HG03095 (cell line): ENCODE results near the gene FBLN7.

ENCODE experiments used
- ATAC-seq: cut with Tn5 transposase; IDR thresholded peaks from one replicate; pipeline ENCODE4 v1.9.1; 2021; ENCODE audit warnings: moderate library complexity; ENCODE audit not compliant: unreplicated experiment

The FBLN7 gene

GRCh38 chr2:112156152-112156986 is 18.2 kb downstream of the FBLN7 start:
- ATAC-seq: no peak

GRCh38 chr2:112157472-112157871 is 19.3 kb downstream of the FBLN7 start:
- no peak for ATAC-seq

- no peak for ATAC-seq
These were observed 21.3 kb downstream of the FBLN7 start for GRCh38 chr2:112159454-112159921.

- no peak for ATAC-seq
These were observed 22.4 kb downstream of the FBLN7 start for GRCh38 chr2:112160283-112161250.

GRCh38 chr2:112161431-112162145 is 23.4 kb downstream of the FBLN7 start:
- ATAC-seq: no peak

- ATAC-seq: no peak
These were observed 24.2 kb downstream of the FBLN7 start for GRCh38 chr2:112162341-112162740.

GRCh38 chr2:112162956-112163355 is 24.8 kb downstream of the FBLN7 start:
- ATAC-seq: no peak

GRCh38 chr2:112163541-112163981 is 25.4 kb downstream of the FBLN7 start:
- no peak for ATAC-seq

- no peak for ATAC-seq
These were observed 26.7 kb downstream of the FBLN7 start for GRCh38 chr2:112164876-112165275.

- no peak for ATAC-seq
These were observed 27.1 kb downstream of the FBLN7 start for GRCh38 chr2:112165296-112165695.

GRCh38 chr2:112166806-112167499 is 28.8 kb downstream of the FBLN7 start:
- no peak for ATAC-seq

- no peak for ATAC-seq
These were observed 30.4 kb downstream of the FBLN7 start for GRCh38 chr2:112168422-112169124.

- ATAC-seq: no peak
These were observed 32.3 kb downstream of the FBLN7 start for GRCh38 chr2:112170495-112170894.

GRCh38 chr2:112173646-112174319 is 35.6 kb downstream of the FBLN7 start:
- no peak for ATAC-seq

GRCh38 chr2:112174383-112174782 is 36.2 kb downstream of the FBLN7 start:
- no peak for ATAC-seq

- ATAC-seq: no peak
These were observed 37.1 kb downstream of the FBLN7 start for GRCh38 chr2:112175333-112175732.

- ATAC-seq: no peak
These were observed 37.9 kb downstream of the FBLN7 start for GRCh38 chr2:112175958-112176573.

- ATAC-seq: no peak
These were observed 43.5 kb downstream of the FBLN7 start for GRCh38 chr2:112181571-112182290.
